Upper lobe of left lung (tissue), 4 donors: ENCODE measurements around the gene RACGAP1.

Experiments used
- POLR2A ChIP-seq, 4 donors: fragments of 450-650 bp; IDR thresholded peaks; one replicate each; pipeline ENCODE4 v1.5.1; 2016 to 2017; ENCODE audit warnings: antibody characterized with exemption in 4 of 4, mild to moderate bottlenecking in 2 of 4
- TF ChIP-seq, protein P1 (sequence below), 6 experiments: fragments of 450-650 bp in 4 of 6; fragments of 200-600 bp in 2 of 6; sonication (generic) in 2 of 6; IDR thresholded peaks; one replicate each; pipeline ENCODE4 v1.5.1; 2016 to 2019; ENCODE audit warnings: antibody characterized with exemption in 6 of 6

GRCh38 chr12:49941556-49942511, 83.5 kb downstream of the RACGAP1 start:
- no peak for TF ChIP-seq POLR2A (IDR thresholded peaks at IDR 0.05)
- TF ChIP-seq, protein P1, sequence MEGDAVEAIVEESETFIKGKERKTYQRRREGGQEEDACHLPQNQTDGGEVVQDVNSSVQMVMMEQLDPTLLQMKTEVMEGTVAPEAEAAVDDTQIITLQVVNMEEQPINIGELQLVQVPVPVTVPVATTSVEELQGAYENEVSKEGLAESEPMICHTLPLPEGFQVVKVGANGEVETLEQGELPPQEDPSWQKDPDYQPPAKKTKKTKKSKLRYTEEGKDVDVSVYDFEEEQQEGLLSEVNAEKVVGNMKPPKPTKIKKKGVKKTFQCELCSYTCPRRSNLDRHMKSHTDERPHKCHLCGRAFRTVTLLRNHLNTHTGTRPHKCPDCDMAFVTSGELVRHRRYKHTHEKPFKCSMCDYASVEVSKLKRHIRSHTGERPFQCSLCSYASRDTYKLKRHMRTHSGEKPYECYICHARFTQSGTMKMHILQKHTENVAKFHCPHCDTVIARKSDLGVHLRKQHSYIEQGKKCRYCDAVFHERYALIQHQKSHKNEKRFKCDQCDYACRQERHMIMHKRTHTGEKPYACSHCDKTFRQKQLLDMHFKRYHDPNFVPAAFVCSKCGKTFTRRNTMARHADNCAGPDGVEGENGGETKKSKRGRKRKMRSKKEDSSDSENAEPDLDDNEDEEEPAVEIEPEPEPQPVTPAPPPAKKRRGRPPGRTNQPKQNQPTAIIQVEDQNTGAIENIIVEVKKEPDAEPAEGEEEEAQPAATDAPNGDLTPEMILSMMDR (IDR thresholded peaks at IDR 0.05) = no peak
